Measurements from ENCODE around the gene OLR1. TPM values are rescaled to one million over a fixed set of nuclear protein-coding genes. Genes with fewer than 3 reads are reported as not detected.

The OLR1 gene
- total and polyA plus RNA-seq, 2 of the 4 experiments (the other 2 are of a cell fraction): 3.2 to 4.1 TPM

DNA sequence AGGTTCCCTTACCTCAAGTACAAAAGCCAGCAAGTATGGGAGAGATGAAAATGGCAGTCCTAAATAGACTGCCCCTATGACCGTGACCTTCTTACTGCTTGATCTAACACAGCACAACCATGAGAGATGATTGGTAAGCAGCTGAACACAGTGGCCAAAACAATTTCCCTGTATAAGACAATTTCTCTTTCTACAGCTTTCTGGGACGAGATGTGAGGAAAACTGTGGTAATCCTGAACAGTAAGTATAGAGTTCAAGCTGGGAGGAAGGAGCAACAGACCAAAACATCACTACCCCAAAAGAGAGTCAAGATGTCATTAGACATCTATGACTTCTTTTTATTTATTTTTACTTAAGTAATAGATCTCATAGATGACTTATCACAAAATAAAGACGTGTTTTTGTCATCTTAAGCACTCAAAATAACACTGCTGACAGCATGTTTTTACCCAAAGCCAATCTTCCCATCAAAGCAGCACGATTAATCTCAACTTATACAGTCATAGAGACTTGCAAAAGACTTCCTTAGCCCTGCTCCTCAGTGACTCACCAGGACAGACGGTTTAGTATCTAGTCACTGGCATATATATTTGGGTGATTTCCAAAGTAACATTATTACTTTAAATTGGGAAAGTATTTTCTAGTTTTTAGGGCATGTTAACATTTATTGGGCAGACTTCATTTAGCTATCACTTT is 10.6 kb upstream of the OLR1 start (continued):
- TF ChIP-seq NFE2L2 (IDR thresholded peaks at IDR 0.05; ENCODE audit: low read depth, low read length): no peak

DNA sequence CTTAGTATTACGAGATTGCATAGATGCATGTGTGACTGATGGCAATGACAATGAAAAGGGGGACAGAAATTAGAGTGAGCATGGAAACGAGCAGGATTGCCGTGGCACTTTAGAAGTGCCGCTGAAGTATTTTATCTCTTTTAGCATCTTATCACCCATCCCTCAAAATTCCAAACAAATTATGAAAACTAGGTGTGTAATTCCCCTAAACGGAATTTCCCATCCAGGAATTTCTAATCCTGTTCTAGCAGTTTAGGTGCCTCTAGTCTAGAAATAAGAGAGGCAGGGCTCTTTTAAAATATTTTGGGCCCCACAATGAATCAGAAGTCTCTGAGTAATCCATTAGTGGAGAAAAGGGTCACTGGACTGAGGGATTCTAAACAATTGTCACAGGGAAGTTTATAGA is 7.8 kb upstream of the OLR1 start:
- H3K9ac ChIP-seq (ENCODE audit: low read depth, low read length): peak overlapping the region; percentile 77; the same call in 1 of the 2 replicates
- peak; percentile 28 for ATAC-seq (ENCODE audit: low read depth)
- H3K18ac ChIP-seq (ENCODE audit: low read depth, low read length): peak overlapping the region; percentile 81
- H3K27ac ChIP-seq (ENCODE audit: insufficient read depth, low read length): peak overlapping the region; percentile 87; the same call in 1 of the 2 replicates
- POLR2A ChIA-PET (ENCODE audit: unreplicated experiment): no interaction called here
- DNase-seq: peak; percentile 55
- H3K4me1 ChIP-seq (ENCODE audit: control insufficient read depth, insufficient read depth, low read length): peaks cover 29% of the 10 kb centered on the region
- no peaks in the 10 kb centered on the region for H3K9me3 ChIP-seq (ENCODE audit: control insufficient read depth, insufficient read depth, low read length)
- no peak overlapping the region for H2AFZ ChIP-seq (replicated peaks; ENCODE audit: low read length, poor library complexity)
- H4K8ac ChIP-seq (ENCODE audit: low read depth in 2 of 2, low read length in 2 of 2): peak overlapping the region; percentile 44 to 65; a peak in 3 of 4 replicates
- peak overlapping the region; percentile 57; the same call in 1 of the 2 replicates for H3K23ac ChIP-seq (ENCODE audit: low read depth, low read length)
- peak overlapping the region; percentile 31; the same call in 1 of the 2 replicates for H2AK5ac ChIP-seq (ENCODE audit: low read depth, low read length)
- in situ Hi-C loops (cut with MboI; ENCODE audit: low sequenced_read_pairs) (no loop called here), intact Hi-C loops (cut with micrococcal nuclease) (no loop called here), dilution Hi-C loops (cut with HindIII; ENCODE audit: low sequenced_read_pairs, unreplicated experiment) (no loop called here)
- peak; percentile 34 for TF ChIP-seq FOS (IDR thresholded peaks at IDR 0.05; ENCODE audit: low read depth, low read length)
- no peak for TF ChIP-seq BHLHE40 (IDR thresholded peaks at IDR 0.05; ENCODE audit: low read depth, low read length)
- H2BK5ac ChIP-seq (ENCODE audit: low read depth, low read length, poor library complexity, severe bottlenecking): peak overlapping the region; percentile 72
- peak overlapping the region; percentile 74; the same call in 1 of the 2 replicates for H4K5ac ChIP-seq (ENCODE audit: low read depth, low read length)
- peak overlapping the region; percentile 81 for H4K91ac ChIP-seq (ENCODE audit: insufficient read depth, low read depth, low read length)
- peak overlapping the region; percentile 94 for H2BK120ac ChIP-seq (ENCODE audit: low read depth, low read length)
- no peak overlapping the region; the same call in 1 of the 2 replicates for H3K4me3 ChIP-seq (ENCODE audit: insufficient read depth, low read depth, low read length)
- peaks cover 8% of the 10 kb centered on the region for H3K9me1 ChIP-seq (ENCODE audit: insufficient read depth, low read length)
- peak overlapping the region; percentile 84 for H3K4ac ChIP-seq (ENCODE audit: low read depth, low read length)
- H3K27me3 ChIP-seq (ENCODE audit: control insufficient read depth, insufficient read depth, low read length): no peaks in the 10 kb centered on the region
- no peak overlapping the region for H2AK9ac ChIP-seq (replicated peaks; ENCODE audit: low read depth, low read length, poor library complexity)
- peak overlapping the region; percentile 70 for H2BK20ac ChIP-seq (ENCODE audit: low read depth, low read length)
- H3K79me1 ChIP-seq (ENCODE audit: low read depth in 1 of 2, low read length in 2 of 2): 0 out of 4 replicates have a peak, but pooled peaks cover 0 to 4% of the 10 kb centered on the region in 2 experiments
- H3K36me3 ChIP-seq (ENCODE audit: control insufficient read depth, insufficient read depth, low read length): no peaks in the 10 kb centered on the region
- no CpG with 5 or more reads among the region's 5 CpGs for WGBS, 2 experiments (ENCODE audit: extremely low coverage in 2 of 2, insufficient read length in 1 of 2)
- peak overlapping the region; percentile 79; the same call in 1 of the 3 replicates for H2BK15ac ChIP-seq (ENCODE audit: low read depth, low read length)
- H4K20me1 ChIP-seq (ENCODE audit: insufficient read depth, low read length): no peaks in the 10 kb centered on the region
- CTCF ChIA-PET: no interaction called here
- peak overlapping the region; percentile 54 for H3K4me2 ChIP-seq (ENCODE audit: low read depth, low read length)
- no TSS peak for BruUV-seq (replicated peaks)
- H3K14ac ChIP-seq (replicated peaks; ENCODE audit: low read depth, low read length): peak overlapping the region; percentile 59
- peak overlapping the region; percentile 49 for H3K56ac ChIP-seq (ENCODE audit: extremely low read depth, insufficient read depth, low read length)

Measured in IMR-90 (cell line).